ENCODE data around the gene GOLGA6L22.
"Not testable (repeated sequence)": the region's sequence is repeated elsewhere in the genome, so short reads cannot be mapped to it uniquely, and the experiment has no call there.

The GOLGA6L22 gene

DNA sequence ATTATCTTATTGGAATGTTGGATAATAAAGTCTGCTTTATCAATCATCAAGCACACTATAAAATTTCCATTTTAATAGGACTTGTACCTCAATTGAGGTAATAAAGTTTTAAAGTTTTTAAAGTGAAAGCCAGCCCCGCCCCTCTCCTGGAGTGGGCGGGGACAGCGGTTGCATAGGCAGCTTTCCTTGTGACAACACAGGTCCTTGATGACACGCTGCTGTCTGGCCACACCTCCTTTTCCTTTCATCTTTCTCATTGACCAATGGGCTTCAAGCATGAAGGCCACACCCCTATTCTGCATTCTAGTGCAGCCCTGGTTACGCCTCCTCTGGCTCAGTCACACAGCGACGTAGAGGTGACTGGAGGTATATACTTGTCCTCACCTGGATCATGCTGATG lies at the start of gene GOLGA6L22:
GOLGA6L22 (plus strand) TSS at position 301 of the 400 bp plus-strand sequence; CDS start at position 392, 91 bp downstream.
- DNase-seq, result not testable (repeated sequence)

- DNase-seq, result not testable (repeated sequence)
Measured at GRCh38 chr15:22417288-22417687, 41.4 kb upstream of the GOLGA6L22 start.

GRCh38 chr15:22417795-22418194 lies 40.9 kb upstream of the GOLGA6L22 start:
- DNase-seq, result not testable (repeated sequence)

GRCh38 chr15:22418212-22418611 lies 40.5 kb upstream of the GOLGA6L22 start:
- not testable (repeated sequence) for DNase-seq

DNA sequence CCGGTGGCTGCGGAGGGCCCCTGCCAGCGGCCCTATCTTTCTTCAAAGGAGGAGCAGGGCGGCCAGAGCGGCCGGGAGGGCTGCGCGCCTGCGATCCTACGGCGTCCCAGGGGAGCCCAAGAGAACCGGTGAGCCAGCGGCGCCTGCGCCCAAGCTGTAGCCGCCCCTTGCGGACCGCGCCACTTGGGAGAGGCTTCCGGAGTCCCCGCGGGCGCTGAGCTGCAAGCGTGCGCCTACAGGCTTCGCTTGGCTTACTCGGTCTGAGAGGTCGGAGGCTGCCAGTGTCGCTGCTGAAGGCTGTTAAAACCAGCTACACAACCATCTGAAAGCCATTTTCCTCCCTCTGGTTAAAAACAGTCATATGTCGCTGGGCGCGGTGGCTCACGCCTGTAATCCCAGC lies 40.0 kb upstream of the GOLGA6L22 start:
- not testable (repeated sequence) for DNase-seq

GRCh38 chr15:22420340-22420739 lies 38.4 kb upstream of the GOLGA6L22 start:
- not testable (repeated sequence) for DNase-seq

- not testable (repeated sequence) for DNase-seq
Measured at GRCh38 chr15:22429426-22429825, 29.3 kb upstream of the GOLGA6L22 start.

DNA sequence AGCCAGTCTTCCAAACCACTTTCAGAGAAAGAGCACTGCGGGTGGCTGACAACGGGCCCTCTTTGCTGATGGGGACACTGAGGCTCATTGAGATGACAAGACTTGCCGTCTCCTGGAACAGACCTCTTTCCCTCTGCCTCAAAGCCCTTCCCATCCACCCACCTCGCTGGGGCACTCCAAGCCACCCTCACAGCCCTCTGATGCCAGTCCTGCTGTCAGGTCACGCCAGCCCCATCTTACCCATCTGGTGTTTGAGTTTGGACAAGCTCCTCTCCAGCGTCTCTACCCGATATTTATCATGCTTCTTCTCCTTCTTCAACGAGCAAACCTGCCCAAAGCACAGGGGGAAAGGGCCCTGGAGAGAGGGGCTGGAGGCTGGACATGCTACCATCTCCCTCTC lies 27.0 kb upstream of the GOLGA6L22 start:
- not testable (repeated sequence) for DNase-seq

DNA sequence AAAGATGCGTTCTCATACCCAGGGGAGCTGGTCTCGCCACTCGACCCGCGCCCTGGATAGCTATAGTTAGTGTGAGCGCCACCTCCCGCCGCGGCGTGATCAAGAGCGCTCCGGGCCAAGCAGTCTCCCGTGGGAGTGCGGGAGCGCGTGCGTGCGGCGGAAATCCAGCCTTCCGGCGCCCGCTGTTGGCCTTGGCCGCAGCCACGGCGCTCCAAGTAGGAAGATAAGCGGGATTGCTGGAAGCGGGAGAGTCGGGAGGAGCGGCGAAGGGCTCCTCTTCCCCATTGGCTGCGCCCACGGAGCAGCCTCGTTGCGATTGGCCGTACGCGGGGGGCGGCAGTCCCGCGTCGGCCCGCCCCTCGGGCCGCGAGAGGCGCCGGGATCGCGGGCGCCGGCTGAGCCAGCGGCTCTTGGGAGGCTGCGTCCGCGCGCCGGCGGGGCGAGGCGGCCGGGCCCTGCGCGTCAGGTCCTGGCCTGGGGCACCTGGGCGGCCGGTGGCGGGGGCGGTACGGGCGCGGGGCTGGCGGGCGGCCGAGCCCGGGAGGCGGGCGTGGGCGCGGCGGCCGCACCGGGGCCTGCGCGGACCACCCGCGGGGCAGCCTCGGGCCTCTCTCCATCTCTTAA lies 35.9 kb downstream of the GOLGA6L22 start:
- not testable (repeated sequence) for DNase-seq

DNA sequence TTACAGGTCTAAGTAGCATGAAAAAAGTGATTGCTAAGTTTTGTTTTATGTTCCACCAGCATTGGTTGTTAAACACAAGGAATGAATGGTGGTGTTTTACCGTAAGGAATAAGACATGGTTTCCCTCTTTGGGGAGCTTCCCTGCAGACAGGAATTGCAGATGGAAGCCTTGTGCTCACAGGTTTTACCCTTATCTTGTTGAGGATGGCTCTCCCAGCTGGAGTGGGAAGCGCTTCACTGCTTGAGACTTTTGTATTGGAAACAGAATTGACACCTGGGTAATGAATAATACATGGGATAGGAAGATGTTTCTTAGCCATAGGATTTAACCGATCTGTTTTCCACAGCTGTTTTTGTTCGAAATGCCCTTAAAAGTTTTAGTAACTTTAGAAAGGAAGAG lies 38.5 kb downstream of the GOLGA6L22 start:
- DNase-seq, result not testable (repeated sequence)

GRCh38 chr15:22498220-22498925 lies 39.7 kb downstream of the GOLGA6L22 start:
- DNase-seq, result not testable (repeated sequence)

- DNase-seq, result not testable (repeated sequence)
Measured at GRCh38 chr15:22502272-22502671, 43.6 kb downstream of the GOLGA6L22 start.

GRCh38 chr15:22506959-22507358 lies 48.3 kb downstream of the GOLGA6L22 start:
- DNase-seq, result not testable (repeated sequence)

DNA sequence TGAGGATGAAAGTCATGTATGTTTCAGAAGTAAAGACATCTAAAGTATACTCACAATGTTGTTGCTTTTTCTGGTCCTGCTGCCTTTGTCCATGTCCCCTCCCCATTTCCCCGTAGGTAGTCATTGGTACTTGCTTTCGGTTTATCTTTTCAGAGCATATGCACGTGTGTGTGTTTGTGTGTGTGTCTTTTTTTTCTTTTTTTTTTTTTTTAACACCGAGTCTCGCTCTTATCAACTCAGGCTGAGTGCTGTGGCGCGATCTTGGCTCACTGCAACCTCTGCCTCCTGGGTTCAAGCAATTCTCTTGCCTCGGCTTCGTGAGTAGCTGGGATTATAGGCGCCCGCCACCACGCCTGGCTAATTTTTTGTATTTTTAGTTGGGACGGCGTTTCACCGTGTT lies 57.4 kb downstream of the GOLGA6L22 start:
- not testable (repeated sequence) for DNase-seq

All from DMS79 (cell line).